ENCODE measurements around the gene SYNGR3.

Gene SYNGR3

GRCh38 chr16:2042171-2042985 lies 52.6 kb downstream of the SYNGR3 start:
- no peak for DNase-seq (ENCODE audit: low spot score)

- DNase-seq (ENCODE audit: low spot score): no peak
Observed at GRCh38 chr16:2042986-2043666, 53.4 kb downstream of the SYNGR3 start.
